ENCODE measurements around the gene JMJD7.

GRCh38 chr15:41840673-41841072 is 12.8 kb downstream of the JMJD7 start:
- TF ChIP-seq, protein P1, sequence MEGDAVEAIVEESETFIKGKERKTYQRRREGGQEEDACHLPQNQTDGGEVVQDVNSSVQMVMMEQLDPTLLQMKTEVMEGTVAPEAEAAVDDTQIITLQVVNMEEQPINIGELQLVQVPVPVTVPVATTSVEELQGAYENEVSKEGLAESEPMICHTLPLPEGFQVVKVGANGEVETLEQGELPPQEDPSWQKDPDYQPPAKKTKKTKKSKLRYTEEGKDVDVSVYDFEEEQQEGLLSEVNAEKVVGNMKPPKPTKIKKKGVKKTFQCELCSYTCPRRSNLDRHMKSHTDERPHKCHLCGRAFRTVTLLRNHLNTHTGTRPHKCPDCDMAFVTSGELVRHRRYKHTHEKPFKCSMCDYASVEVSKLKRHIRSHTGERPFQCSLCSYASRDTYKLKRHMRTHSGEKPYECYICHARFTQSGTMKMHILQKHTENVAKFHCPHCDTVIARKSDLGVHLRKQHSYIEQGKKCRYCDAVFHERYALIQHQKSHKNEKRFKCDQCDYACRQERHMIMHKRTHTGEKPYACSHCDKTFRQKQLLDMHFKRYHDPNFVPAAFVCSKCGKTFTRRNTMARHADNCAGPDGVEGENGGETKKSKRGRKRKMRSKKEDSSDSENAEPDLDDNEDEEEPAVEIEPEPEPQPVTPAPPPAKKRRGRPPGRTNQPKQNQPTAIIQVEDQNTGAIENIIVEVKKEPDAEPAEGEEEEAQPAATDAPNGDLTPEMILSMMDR (IDR thresholded peaks at IDR 0.05): no peak
- no peak for TF ChIP-seq POLR2A (IDR thresholded peaks at IDR 0.05)
